ENCODE data around the gene FAAP20. TPM values are rescaled to one million over a fixed set of nuclear protein-coding genes. Genes with fewer than 3 reads are reported as not detected.
A peak's percentile ranks its signal among the peaks of the same experiment; 100 is the strongest.

FAAP20 gene
- total and polyA plus RNA-seq, 9 of the 15 experiments (the other 6 are each of a cell fraction or from before 2014, with no cell fraction given) = 0.58 to 143 (median 9.9) TPM

GRCh38 chr1:2229911-2230731, 35.5 kb upstream of the FAAP20 start (continued):
- TF ChIP-seq REST (IDR thresholded peaks at IDR 0.05; ENCODE audit: borderline replicate concordance) (no peak), REST (CRISPR knock-in tag; IDR thresholded peaks at IDR 0.05; ENCODE audit: low read depth) (0 out of 2 replicates have a peak, but pooled peaks have one; percentile 21), TSHZ1 (CRISPR knock-in tag; IDR thresholded peaks at IDR 0.05) (no peak), KDM4B (IDR thresholded peaks at IDR 0.05; ENCODE audit: borderline replicate concordance in 2 of 2, low read depth in 1 of 2) (no peak), CAMTA2 (CRISPR knock-in tag; conservative IDR thresholded peaks at IDR 0.05) (0 out of 2 replicates have a peak, but pooled peaks have one; percentile 7), ZNF217 (CRISPR knock-in tag; IDR thresholded peaks at IDR 0.05) (no peak), HDGF (IDR thresholded peaks at IDR 0.05) (no peak), FOXP4 (CRISPR knock-in tag; IDR thresholded peaks at IDR 0.05; ENCODE audit: borderline replicate concordance) (peak; percentile 67; the same call in 1 of the 2 replicates), PCBP1 (IDR thresholded peaks at IDR 0.05; ENCODE audit: low read depth, low read length, poor library complexity, severe bottlenecking) (peak; percentile 27), NR2F6 (CRISPR knock-in tag; IDR thresholded peaks at IDR 0.05) (no peak), TGIF2 (CRISPR knock-in tag; IDR thresholded peaks at IDR 0.05) (no peak), ATF7 (IDR thresholded peaks at IDR 0.05) (0 out of 2 replicates have a peak, but pooled peaks have one; percentile 11), ZNF431 (CRISPR knock-in tag; IDR thresholded peaks at IDR 0.05) (peak; percentile 59), L3MBTL2 (IDR thresholded peaks at IDR 0.05) (peak; percentile 96)
